ENCODE results near the gene SEMA6A.

Gene SEMA6A

GRCh38 chr5:116583862-116584222, 9.2 kb upstream of the SEMA6A start:
- TF ChIP-seq ZNF274 (IDR thresholded peaks at IDR 0.05; ENCODE audit: low read depth, low read length): no peak
- no peak overlapping the region for H3K4me3 ChIP-seq (ENCODE audit: low read length)

GRCh38 chr5:116583085-116583861, 8.7 kb upstream of the SEMA6A start:
- H3K4me3 ChIP-seq (ENCODE audit: low read length): no peak overlapping the region
- TF ChIP-seq ZNF274 (IDR thresholded peaks at IDR 0.05; ENCODE audit: low read depth, low read length): no peak

- H3K4me3 ChIP-seq (ENCODE audit: low read length): no peak overlapping the region
- TF ChIP-seq ZNF274 (IDR thresholded peaks at IDR 0.05; ENCODE audit: low read depth, low read length): no peak
Measured at GRCh38 chr5:116581910-116582309, 7.3 kb upstream of the SEMA6A start.

- no peak overlapping the region for H3K4me3 ChIP-seq (ENCODE audit: low read length)
- no peak for TF ChIP-seq ZNF274 (IDR thresholded peaks at IDR 0.05; ENCODE audit: low read depth, low read length)
Measured at GRCh38 chr5:116579144-116579543, 4.5 kb upstream of the SEMA6A start.

- TF ChIP-seq ZNF274 (IDR thresholded peaks at IDR 0.05; ENCODE audit: low read depth, low read length): no peak
- no peak overlapping the region for H3K4me3 ChIP-seq (ENCODE audit: low read length)
Measured at GRCh38 chr5:116578676-116579075, 4.1 kb upstream of the SEMA6A start.

- H3K4me3 ChIP-seq (ENCODE audit: low read length): 0 out of 2 replicates have a peak overlapping the region, but pooled peaks have one; percentile 4
- no peak for TF ChIP-seq ZNF274 (IDR thresholded peaks at IDR 0.05; ENCODE audit: low read depth, low read length)
Measured at GRCh38 chr5:116577064-116577788, 2.6 kb upstream of the SEMA6A start.

GRCh38 chr5:116576053-116576713, 1.6 kb upstream of the SEMA6A start:
- peak overlapping the region; percentile 74 for H3K4me3 ChIP-seq (ENCODE audit: low read length)

GRCh38 chr5:116575326-116576052, 866 bp upstream of the SEMA6A start:
- TF ChIP-seq ZNF274 (IDR thresholded peaks at IDR 0.05; ENCODE audit: low read depth, low read length): no peak
- peak overlapping the region; percentile 70 for H3K4me3 ChIP-seq (ENCODE audit: low read length)

More at GRCh38 chr5:116576053-116576713, 1.6 kb upstream of the SEMA6A start:
- TF ChIP-seq ZNF274 (IDR thresholded peaks at IDR 0.05; ENCODE audit: low read depth, low read length): no peak

- TF ChIP-seq ZNF274 (IDR thresholded peaks at IDR 0.05; ENCODE audit: low read depth, low read length): no peak
- H3K4me3 ChIP-seq (ENCODE audit: low read length): peak overlapping the region; percentile 70
Measured at GRCh38 chr5:116573702-116574366, 789 bp downstream of the SEMA6A start.

- peak overlapping the region; percentile 70 for H3K4me3 ChIP-seq (ENCODE audit: low read length)
- no peak for TF ChIP-seq ZNF274 (IDR thresholded peaks at IDR 0.05; ENCODE audit: low read depth, low read length)
Measured at GRCh38 chr5:116573279-116573701, 1.3 kb downstream of the SEMA6A start.

GRCh38 chr5:116572350-116573278, 2.0 kb downstream of the SEMA6A start:
- H3K4me3 ChIP-seq (ENCODE audit: low read length): peak overlapping the region; percentile 70
- no peak for TF ChIP-seq ZNF274 (IDR thresholded peaks at IDR 0.05; ENCODE audit: low read depth, low read length)

GRCh38 chr5:116571568-116572349, 2.9 kb downstream of the SEMA6A start:
- H3K4me3 ChIP-seq (ENCODE audit: low read length): no peak overlapping the region
- TF ChIP-seq ZNF274 (IDR thresholded peaks at IDR 0.05; ENCODE audit: low read depth, low read length): no peak

Data from GM08714 (cell line).